Kidney capillary endothelial cell (primary cell): ENCODE measurements around the gene KLK13.

Experiments used
- DNase-seq: peaks from one replicate; pipeline ENCODE4 v3.0.0-alpha.2; 2018; ENCODE audit warnings: low spot score

Gene KLK13

GRCh38 chr19:51091895-51092873 lies 27.3 kb upstream of the KLK13 start:
- no peak for DNase-seq

- DNase-seq = no peak
Measured at GRCh38 chr19:51091126-51091525, 26.2 kb upstream of the KLK13 start.

GRCh38 chr19:51090471-51090870 lies 25.6 kb upstream of the KLK13 start:
- no peak for DNase-seq

- DNase-seq = no peak
Measured at GRCh38 chr19:51089786-51090185, 24.9 kb upstream of the KLK13 start.

GRCh38 chr19:51086153-51086850 lies 21.4 kb upstream of the KLK13 start:
- DNase-seq = no peak

- no peak for DNase-seq
Measured at GRCh38 chr19:51084505-51084904, 19.6 kb upstream of the KLK13 start.

GRCh38 chr19:51083783-51084182 lies 18.9 kb upstream of the KLK13 start:
- DNase-seq = no peak

GRCh38 chr19:51083181-51083580 lies 18.3 kb upstream of the KLK13 start:
- no peak for DNase-seq

GRCh38 chr19:51082611-51083010 lies 17.7 kb upstream of the KLK13 start, which contains the start of gene KLK14:
Gene KLK14, minus strand, starts transcription at chr19:51082887. Its CDS starts 273 bp downstream, at chr19:51082614.
- DNase-seq = no peak

- no peak for DNase-seq
Measured at GRCh38 chr19:51081476-51081875, 16.6 kb upstream of the KLK13 start.

- no peak for DNase-seq
Measured at GRCh38 chr19:51079481-51080110, 14.7 kb upstream of the KLK13 start.

- no peak for DNase-seq
Measured at GRCh38 chr19:51078731-51079130, 13.8 kb upstream of the KLK13 start.

- DNase-seq = no peak
Measured at GRCh38 chr19:51078104-51078503, 13.2 kb upstream of the KLK13 start.

- no peak for DNase-seq
Measured at GRCh38 chr19:51076631-51077213, 11.8 kb upstream of the KLK13 start.

GRCh38 chr19:51075998-51076397 lies 11.1 kb upstream of the KLK13 start:
- DNase-seq = no peak

GRCh38 chr19:51071095-51071405 lies 6.2 kb upstream of the KLK13 start:
- no peak for DNase-seq

GRCh38 chr19:51070334-51071094 lies 5.6 kb upstream of the KLK13 start:
- no peak for DNase-seq

- DNase-seq = no peak
Measured at GRCh38 chr19:51066393-51067186, 1.7 kb upstream of the KLK13 start.

GRCh38 chr19:51065221-51065960 lies 499 bp upstream of the KLK13 start:
- no peak for DNase-seq

GRCh38 chr19:51063664-51064063 lies 1.2 kb downstream of the KLK13 start:
- no peak for DNase-seq
